Measurements from ENCODE around the gene ST3GAL4. TPM values are rescaled to one million over a fixed set of nuclear protein-coding genes. Genes with fewer than 3 reads are reported as not detected.

ST3GAL4 gene
- total RNA-seq, 1 experiment from 2014 or later: 11.2 TPM

- POLR2A ChIA-PET: no interaction called here
- CTCF ChIA-PET: interaction anchor here (2.2 kb wide), 1 partner anchor 66 kb away, joined by 15 read pairs; no protein-coding TSS in a partner anchor
- H3K27me3 Mint-ChIP-seq (ENCODE audit: insufficient read depth, unreplicated experiment): no peaks in the 10 kb centered on the region
- DNase-seq: no peak
- H3K4me3 Mint-ChIP-seq (ENCODE audit: unreplicated experiment): no peak overlapping the region
- no peak for TF ChIP-seq CTCF (IDR thresholded peaks at IDR 0.05; ENCODE audit: insufficient read depth in 1 of 2, low read depth in 1 of 2, low read length in 1 of 2, severe bottlenecking in 1 of 2, unreplicated experiment in 1 of 2)
- no peaks in the 10 kb centered on the region for H3K9me3 ChIP-seq
- peaks cover 5% of the 10 kb centered on the region; the same call in 1 of the 2 replicates for H3K4me1 ChIP-seq
- no peaks in the 10 kb centered on the region for H3K27me3 ChIP-seq (replicated peaks; ENCODE audit: control insufficient read depth, insufficient read depth, low read length)
- no TSS peak for BruUV-seq (replicated peaks)
- no peaks in the 10 kb centered on the region for H3K36me3 Mint-ChIP-seq (ENCODE audit: insufficient read depth, unreplicated experiment)
- H3K27ac Mint-ChIP-seq (ENCODE audit: unreplicated experiment): no peak overlapping the region
- no peaks in the 10 kb centered on the region for H3K4me1 Mint-ChIP-seq (ENCODE audit: low read depth, unreplicated experiment)
- H3K4me3 ChIP-seq (ENCODE audit: low read depth, low read length): no peak overlapping the region
- no peaks in the 10 kb centered on the region for H3K9me3 Mint-ChIP-seq (ENCODE audit: unreplicated experiment)
- H3K36me3 ChIP-seq (ENCODE audit: control insufficient read depth, insufficient read depth, low read length): no peaks in the 10 kb centered on the region
- intact Hi-C loops (cut with micrococcal nuclease; ENCODE audit: unreplicated experiment): no loop called here
Measured at GRCh38 chr11:126415128-126415527, 59.6 kb downstream of the ST3GAL4 start.

- no peaks in the 10 kb centered on the region for H3K36me3 Mint-ChIP-seq (ENCODE audit: insufficient read depth, unreplicated experiment)
- peak overlapping the region; percentile 34 for H3K27ac Mint-ChIP-seq (ENCODE audit: unreplicated experiment)
- TF ChIP-seq CTCF (IDR thresholded peaks at IDR 0.05; ENCODE audit: insufficient read depth in 1 of 2, low read depth in 1 of 2, low read length in 1 of 2, severe bottlenecking in 1 of 2, unreplicated experiment in 1 of 2): no peak
- no peaks in the 10 kb centered on the region for H3K9me3 ChIP-seq
- H3K36me3 ChIP-seq (ENCODE audit: control insufficient read depth, insufficient read depth, low read length): no peaks in the 10 kb centered on the region
- no peaks in the 10 kb centered on the region for H3K27me3 ChIP-seq (replicated peaks; ENCODE audit: control insufficient read depth, insufficient read depth, low read length)
- DNase-seq: no peak
- H3K4me3 ChIP-seq (ENCODE audit: low read depth, low read length): peak overlapping the region; percentile 48
- intact Hi-C loops (cut with micrococcal nuclease; ENCODE audit: unreplicated experiment): no loop called here
- peak overlapping the region; percentile 60 for H3K4me3 Mint-ChIP-seq (ENCODE audit: unreplicated experiment)
- CTCF ChIA-PET: interaction anchor here (0.7 to 2.2 kb wide), 5 partner anchors 25 to 1658 kb away, joined by 3 to 15 read pairs (median 3); no protein-coding TSS in a partner anchor
- POLR2A ChIA-PET: interaction anchor here (1.0 kb wide), 1 partner anchor 60 kb away, joined by 9 read pairs; the partner anchor contains the start of gene ST3GAL4
- H3K27me3 Mint-ChIP-seq (ENCODE audit: insufficient read depth, unreplicated experiment): no peaks in the 10 kb centered on the region
- H3K9me3 Mint-ChIP-seq (ENCODE audit: unreplicated experiment): no peaks in the 10 kb centered on the region
- peaks cover 5% of the 10 kb centered on the region; the same call in 1 of the 2 replicates for H3K4me1 ChIP-seq
- H3K4me1 Mint-ChIP-seq (ENCODE audit: low read depth, unreplicated experiment): no peaks in the 10 kb centered on the region
- BruUV-seq (replicated peaks): no TSS peak
Measured at GRCh38 chr11:126415669-126416420, 60.4 kb downstream of the ST3GAL4 start.

- ChIA-PET CTCF (interaction anchor here (0.7 to 2.2 kb wide), 5 partner anchors 24 to 1659 kb away, joined by 3 to 15 read pairs (median 3); no protein-coding TSS in a partner anchor), POLR2A (interaction anchor here (1.0 kb wide), 1 partner anchor 61 kb away, joined by 9 read pairs; the partner anchor contains the start of gene ST3GAL4)
- H3K27me3 Mint-ChIP-seq (ENCODE audit: insufficient read depth, unreplicated experiment): no peaks in the 10 kb centered on the region
- intact Hi-C loops (cut with micrococcal nuclease; ENCODE audit: unreplicated experiment): no loop called here
- H3K4me1 ChIP-seq: peaks cover 5% of the 10 kb centered on the region; the same call in 1 of the 2 replicates
- H3K27me3 ChIP-seq (replicated peaks; ENCODE audit: control insufficient read depth, insufficient read depth, low read length): no peaks in the 10 kb centered on the region
- H3K9me3 ChIP-seq: no peaks in the 10 kb centered on the region
- no peaks in the 10 kb centered on the region for H3K36me3 Mint-ChIP-seq (ENCODE audit: insufficient read depth, unreplicated experiment)
- H3K4me1 Mint-ChIP-seq (ENCODE audit: low read depth, unreplicated experiment): no peaks in the 10 kb centered on the region
- peak overlapping the region; percentile 60 for H3K4me3 Mint-ChIP-seq (ENCODE audit: unreplicated experiment)
- no peaks in the 10 kb centered on the region for H3K36me3 ChIP-seq (ENCODE audit: control insufficient read depth, insufficient read depth, low read length)
- TF ChIP-seq CTCF (IDR thresholded peaks at IDR 0.05; ENCODE audit: insufficient read depth in 1 of 2, low read depth in 1 of 2, low read length in 1 of 2, severe bottlenecking in 1 of 2, unreplicated experiment in 1 of 2): no peak
- peak; percentile 80 to 90 for DNase-seq
- H3K27ac Mint-ChIP-seq (ENCODE audit: unreplicated experiment): peak overlapping the region; percentile 34
- no peaks in the 10 kb centered on the region for H3K9me3 Mint-ChIP-seq (ENCODE audit: unreplicated experiment)
- H3K4me3 ChIP-seq (ENCODE audit: low read depth, low read length): peak overlapping the region; percentile 48
- BruUV-seq (replicated peaks): no TSS peak
Measured at GRCh38 chr11:126416542-126417090, 61.1 kb downstream of the ST3GAL4 start.
